ENCODE data around the gene TASL. TPM values are rescaled to one million over a fixed set of nuclear protein-coding genes. Genes with fewer than 3 reads are reported as not detected.
A peak's percentile ranks its signal among the peaks of the same experiment; 100 is the strongest.

TASL gene
- polyA plus RNA-seq, 3 donors: 22.2 to 34.4 (median 28.7) TPM

- H3K9me3 Mint-ChIP-seq: peaks cover 0 to 10% (median 3%) of the 10 kb centered on the region in 7 donors
- no CpG with 5 or more reads among the region's 6 CpGs for WGBS (ENCODE audit: insufficient coverage)
Observed at GRCh38 chrX:30612250-30612655, 34.7 kb upstream of the TASL start.

GRCh38 chrX:30610026-30610425, 32.5 kb upstream of the TASL start:
- no peaks in the 10 kb centered on the region for H4K20me1 ChIP-seq (ENCODE audit: insufficient read depth, low read length)
- no peak overlapping the region for H3K4me3 Mint-ChIP-seq
- no peaks in the 10 kb centered on the region for H3K36me3 ChIP-seq (replicated peaks in 1 of 2; ENCODE audit: control insufficient read depth in 1 of 2, insufficient read depth in 2 of 2, low read length in 2 of 2)
- H2AFZ ChIP-seq (ENCODE audit: insufficient read depth, low read depth, low read length, poor library complexity, severe bottlenecking): no peak overlapping the region
- WGBS (ENCODE audit: insufficient coverage): no CpG with 5 or more reads among the region's 2 CpGs
- no peaks in the 10 kb centered on the region for H3K27me3 ChIP-seq (ENCODE audit: control insufficient read depth in 2 of 2, insufficient read depth in 2 of 2, low read length in 2 of 2)
- no peak overlapping the region for H3K4me2 ChIP-seq (replicated peaks; ENCODE audit: extremely low read depth, low read length, poor library complexity, severe bottlenecking)
- no peak overlapping the region for H3K27ac Mint-ChIP-seq
- no peaks in the 10 kb centered on the region for H3K9me3 ChIP-seq (replicated peaks in 1 of 2; ENCODE audit: control insufficient read depth in 1 of 2, insufficient read depth in 1 of 2, low read length in 2 of 2)
- H3K27me3 Mint-ChIP-seq (ENCODE audit: low read depth in 3 of 3): peaks cover 0 to 2% (median 0%) of the 10 kb centered on the region in 3 donors
- no peaks in the 10 kb centered on the region for H3K36me3 Mint-ChIP-seq
- H3K79me2 ChIP-seq (ENCODE audit: insufficient read depth, low read length): peaks cover 20% of the 10 kb centered on the region
- no peak for DNase-seq
- no peak overlapping the region for H3K9ac ChIP-seq (ENCODE audit: insufficient read depth, low read length, poor library complexity, severe bottlenecking)
- no peak for TF ChIP-seq CTCF (IDR thresholded peaks at IDR 0.05)
- H3K9me3 Mint-ChIP-seq: peaks cover 0 to 5% (median 0%) of the 10 kb centered on the region in 7 donors
- H3K4me1 Mint-ChIP-seq: peaks cover 23% of the 10 kb centered on the region
- H3K4me3 ChIP-seq (replicated peaks in 1 of 3; ENCODE audit: low read depth in 2 of 3, low read length in 3 of 3): no peak overlapping the region
- peaks cover 27 to 33% of the 10 kb centered on the region in 2 donors for H3K4me1 ChIP-seq (ENCODE audit: control insufficient read depth in 1 of 2, insufficient read depth in 2 of 2, low read length in 2 of 2)
- no peak overlapping the region for H3K27ac ChIP-seq (ENCODE audit: low read depth in 1 of 2, low read length in 2 of 2)
- intact Hi-C loops (cut with micrococcal nuclease): loop anchor here in 1 of 2 donors (5.0 kb wide), 1 partner anchor 38 kb away; no protein-coding TSS in a partner anchor

More at GRCh38 chrX:30612250-30612655, 34.7 kb upstream of the TASL start:
- TF ChIP-seq CTCF (IDR thresholded peaks at IDR 0.05): no peak
- peak in 2 of 3 donors; percentile 11 to 31 for DNase-seq
- Histone ChIP-seq H3K9me3 (replicated peaks in 1 of 2; ENCODE audit: control insufficient read depth in 1 of 2, insufficient read depth in 1 of 2, low read length in 2 of 2) (no peaks in the 10 kb centered on the region), H3K4me3 (replicated peaks in 1 of 3; ENCODE audit: low read depth in 2 of 3, low read length in 3 of 3) (peak overlapping the region; percentile 17 to 62 (median 52)), H3K27me3 (ENCODE audit: control insufficient read depth in 2 of 2, insufficient read depth in 2 of 2, low read length in 2 of 2) (no peaks in the 10 kb centered on the region), H3K36me3 (replicated peaks in 1 of 2; ENCODE audit: control insufficient read depth in 1 of 2, insufficient read depth in 2 of 2, low read length in 2 of 2) (no peaks in the 10 kb centered on the region), H3K27ac (ENCODE audit: low read depth in 1 of 2, low read length in 2 of 2) (peak overlapping the region; percentile 59 to 92), H4K20me1 (ENCODE audit: insufficient read depth, low read length) (no peaks in the 10 kb centered on the region), H3K4me1 (ENCODE audit: control insufficient read depth in 1 of 2, insufficient read depth in 2 of 2, low read length in 2 of 2) (peaks cover 27 to 34% of the 10 kb centered on the region in 2 donors), H3K79me2 (ENCODE audit: insufficient read depth, low read length) (peaks cover 41% of the 10 kb centered on the region), H3K4me2 (replicated peaks; ENCODE audit: extremely low read depth, low read length, poor library complexity, severe bottlenecking) (peak overlapping the region; percentile 60), H2AFZ (ENCODE audit: insufficient read depth, low read depth, low read length, poor library complexity, severe bottlenecking) (no peak overlapping the region), H3K9ac (ENCODE audit: insufficient read depth, low read length, poor library complexity, severe bottlenecking) (peak overlapping the region; percentile 68)
- Mint-ChIP-seq H3K4me3 (peak overlapping the region; percentile 74 to 84), H3K27ac (peak overlapping the region; percentile 94 to 96 (median 95)), H3K36me3 (no peaks in the 10 kb centered on the region), H3K27me3 (ENCODE audit: low read depth in 3 of 3) (peaks cover 0 to 2% (median 0%) of the 10 kb centered on the region in 3 donors), H3K4me1 (peaks cover 22% of the 10 kb centered on the region)
- intact Hi-C loops (cut with micrococcal nuclease): loop anchor here in 1 of 2 donors (5.0 kb wide), 1 partner anchor 40 kb away; no protein-coding TSS in a partner anchor

All from CD14-positive monocyte (primary cell).